Ovary (tissue), 9 donors: Measurements from ENCODE around the gene C2CD2L. TPM values are rescaled to one million over a fixed set of nuclear protein-coding genes. Genes with fewer than 3 reads are reported as not detected.

Experiments
- DNase-seq, 5 donors: peaks; one replicate each; pipeline ENCODE4 v3.0.0-alpha.2; 2019 to 2020
- H3K27ac ChIP-seq, 2 donors: fragments of 200-600 bp; one replicate each; pipeline versions ENCODE4 v1.5.1 to v1.8.0; 2019 to 2022
- H3K27me3 ChIP-seq: fragments of 200-600 bp; one replicate; pipeline ENCODE4 v1.8.0; 2022
- H3K36me3 ChIP-seq: fragments of 200-600 bp; sonication (generic); one replicate; pipeline ENCODE4 v1.5.1; 2019
- H3K4me1 ChIP-seq: one replicate; pipeline ENCODE4 v1.8.1; 2013; ENCODE audit warnings: mild to moderate bottlenecking, moderate library complexity; ENCODE audit not compliant: insufficient read depth
- H3K4me3 ChIP-seq: fragments of 200-600 bp; sonication (generic); one replicate; pipeline ENCODE4 v1.5.1; 2017
- H3K9me3 ChIP-seq, 2 donors: fragments of 200-600 bp in 1 of 2; sonication (generic) in 1 of 2; one replicate each; pipeline versions ENCODE4 v1.5.1 to v1.8.1; 2013 to 2019; ENCODE audit warnings: mild to moderate bottlenecking in 1 of 2, moderate library complexity in 1 of 2
- EP300 ChIP-seq: sonication (generic); formaldehyde crosslinking; IDR thresholded peaks from one replicate; pipeline ENCODE4 v1.6.1; 2017; ENCODE audit warnings: antibody characterized with exemption
- POLR2A ChIP-seq: fragments of 450-650 bp; IDR thresholded peaks from one replicate; pipeline ENCODE4 v1.6.1; 2017; ENCODE audit warnings: antibody characterized with exemption, mild to moderate bottlenecking, moderate library complexity
- WGBS, 3 donors: extraction: QIAGEN DNeasy Blood & Tissue Kit in 1 of 3; methylation state at CpG; one replicate each; pipeline versions ENCODE4 v1.1.5 to v1.1.7; 2013 to 2017; 5-methylcytosine and 5-hydroxymethylcytosine counted together
- intact Hi-C, 4 donors: fragments of 100-400 bp; cut with DNase I; formaldehyde crosslinking; loops; one replicate each; pipeline versions ENCODE4 v1.11.0 to v1.15.1; 2022 to 2023
- polyA plus RNA-seq, 2 donors: library from polyadenylated mRNA; stranded (reverse); fragments of 200-250 nt in 1 of 2; fragments of 350-450 nt in 1 of 2; fragmentation: Illumina TruSeq in 1 of 2; extraction: RNeasy Lipid Tissue Mini Kit (QIAGEN cat#74804) in 1 of 2; gene quantifications; one replicate each; pipeline ENCODE4 v1.2.3, GENCODE V29; 2013 to 2014
- total RNA-seq, 7 donors: library from RNA; depleted of rRNA in 2 of 7; stranded (reverse); fragments of >200 nt in 2 of 7; fragmentation: NEBNext Ultra II Directional in 3 of 7; extraction: Animal tissue kit (Norgen Biotek cat#: 25700) in 3 of 7; gene quantifications; one replicate each; pipeline versions ENCODE4 v1.1.0 to v1.2.4, GENCODE V29; 2016 to 2023
- TF ChIP-seq, protein P1 (sequence below), 3 donors: fragments of 450-650 bp in 2 of 3; fragments of 200-600 bp in 1 of 3; IDR thresholded peaks; one replicate each; pipeline versions ENCODE4 v1.5.1 to v1.8.0; 2016 to 2022; ENCODE audit warnings: antibody characterized with exemption in 3 of 3, mild to moderate bottlenecking in 1 of 3
- donor health status: DM: no; HTN: no; CAD: no; lungs with moderate emphysema.
- donor health status: DM: no; HTN: no; CAD: no.
- donor health status: Bipolar disorder and iron deficiency.
- donor health status: DM: yes; HTN: yes; CAD: no.
- donor health status: DM: no; HTN: no; CAD: no.
- donor health status: DM: yes; HTN: yes; CAD: no.

Gene C2CD2L
- total and polyA plus RNA-seq, 9 donors, result 2.8 to 13.6 (median 6.9) TPM

DNA sequence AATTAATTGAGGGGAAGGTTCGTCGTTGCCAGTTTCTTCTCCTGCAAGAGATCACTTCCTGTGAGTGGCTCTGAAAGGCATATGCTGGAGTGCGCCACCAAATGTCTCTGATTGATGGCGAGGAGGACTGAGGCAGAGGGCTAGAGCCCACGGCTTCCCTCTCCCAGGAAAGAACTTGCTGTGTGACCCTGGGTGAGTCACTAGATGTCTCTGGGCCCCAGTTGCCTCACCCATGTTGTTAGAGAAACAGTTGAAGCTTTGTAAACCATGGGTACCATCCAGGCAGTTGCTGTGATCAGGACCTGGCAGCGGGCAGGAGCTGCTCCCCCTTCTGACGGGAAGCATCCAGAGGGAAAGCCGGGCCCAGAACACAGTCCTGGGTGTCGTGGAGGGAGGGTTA lies 44.9 kb downstream of the C2CD2L start:
- intact Hi-C loops, result no loop called here
- peaks cover 6% of the 10 kb centered on the region for H3K4me1 ChIP-seq
- no peaks in the 10 kb centered on the region for H3K27me3 ChIP-seq
- no peaks in the 10 kb centered on the region for H3K36me3 ChIP-seq
- WGBS, 3 donors, result 77 to 81% (median 77%) methylated on average over 9 of the region's 9 CpGs
- H3K27ac ChIP-seq, result no peak overlapping the region
- DNase-seq, result no peak
- TF ChIP-seq, protein P1, sequence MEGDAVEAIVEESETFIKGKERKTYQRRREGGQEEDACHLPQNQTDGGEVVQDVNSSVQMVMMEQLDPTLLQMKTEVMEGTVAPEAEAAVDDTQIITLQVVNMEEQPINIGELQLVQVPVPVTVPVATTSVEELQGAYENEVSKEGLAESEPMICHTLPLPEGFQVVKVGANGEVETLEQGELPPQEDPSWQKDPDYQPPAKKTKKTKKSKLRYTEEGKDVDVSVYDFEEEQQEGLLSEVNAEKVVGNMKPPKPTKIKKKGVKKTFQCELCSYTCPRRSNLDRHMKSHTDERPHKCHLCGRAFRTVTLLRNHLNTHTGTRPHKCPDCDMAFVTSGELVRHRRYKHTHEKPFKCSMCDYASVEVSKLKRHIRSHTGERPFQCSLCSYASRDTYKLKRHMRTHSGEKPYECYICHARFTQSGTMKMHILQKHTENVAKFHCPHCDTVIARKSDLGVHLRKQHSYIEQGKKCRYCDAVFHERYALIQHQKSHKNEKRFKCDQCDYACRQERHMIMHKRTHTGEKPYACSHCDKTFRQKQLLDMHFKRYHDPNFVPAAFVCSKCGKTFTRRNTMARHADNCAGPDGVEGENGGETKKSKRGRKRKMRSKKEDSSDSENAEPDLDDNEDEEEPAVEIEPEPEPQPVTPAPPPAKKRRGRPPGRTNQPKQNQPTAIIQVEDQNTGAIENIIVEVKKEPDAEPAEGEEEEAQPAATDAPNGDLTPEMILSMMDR (IDR thresholded peaks at IDR 0.05), result no peak
- no peak for TF ChIP-seq POLR2A
- no peak for TF ChIP-seq EP300
- H3K4me3 ChIP-seq, result no peak overlapping the region
- no peaks in the 10 kb centered on the region for H3K9me3 ChIP-seq

DNA sequence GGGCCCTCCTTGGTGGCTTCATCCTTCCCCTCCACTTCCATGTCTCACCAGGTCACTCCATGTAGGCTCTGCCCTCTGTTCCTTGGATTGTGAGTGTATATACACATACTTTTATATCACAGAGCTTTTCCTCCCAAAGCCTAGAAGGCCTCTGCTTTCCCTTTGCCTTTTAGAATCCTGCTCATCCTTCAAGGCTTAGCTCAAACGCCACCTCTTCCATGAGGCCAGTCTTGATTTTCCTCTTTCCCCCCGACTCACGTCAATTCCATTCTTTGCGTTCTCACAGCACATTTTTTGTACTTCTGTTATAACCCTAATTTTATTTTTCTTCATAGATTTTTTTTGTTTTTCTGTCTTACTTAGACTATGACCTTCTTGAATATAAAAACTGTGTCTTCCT lies 45.5 kb downstream of the C2CD2L start:
- intact Hi-C loops, result no loop called here
- 86 to 94% (median 90%) methylated on average over 4 of the region's 4 CpGs for WGBS, 3 donors

DNA sequence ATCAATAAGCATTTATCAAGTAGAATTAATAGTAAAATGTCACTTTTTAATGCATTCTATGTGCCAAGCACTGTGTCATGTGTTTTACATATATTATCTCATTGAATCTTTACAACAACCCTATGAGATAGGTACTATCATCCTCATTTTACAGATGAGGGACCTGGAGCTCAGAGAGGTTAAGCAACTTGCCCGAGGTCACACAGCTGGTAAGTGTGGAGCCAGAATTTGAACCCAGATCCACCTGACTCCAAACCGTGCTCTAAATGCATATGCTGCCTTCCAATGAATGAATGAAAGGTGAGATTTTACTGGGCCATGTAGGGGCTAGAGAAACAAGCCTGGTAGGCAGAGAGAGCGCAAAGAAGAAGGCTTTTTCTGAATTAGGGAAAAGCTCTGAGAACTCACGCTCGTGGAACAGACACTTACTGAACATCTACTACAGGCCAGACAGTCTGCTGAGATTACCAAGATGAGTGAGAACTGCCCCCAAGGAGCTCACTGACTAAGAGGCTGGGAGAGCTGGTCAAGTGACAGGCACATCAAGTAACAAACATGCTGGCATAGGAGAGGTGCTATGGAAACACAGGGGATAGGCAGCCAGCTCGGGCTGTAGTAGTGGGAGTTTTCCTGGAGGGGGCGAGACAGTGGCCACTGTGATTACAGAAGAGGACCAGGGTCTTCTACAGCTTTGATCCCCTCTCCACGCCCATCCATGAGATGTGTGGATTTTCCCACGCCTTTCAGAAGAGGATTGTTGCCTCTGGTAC lies 46.1 kb downstream of the C2CD2L start:
- peaks cover 6% of the 10 kb centered on the region for H3K4me1 ChIP-seq
- no peaks in the 10 kb centered on the region for H3K36me3 ChIP-seq
- H3K27me3 ChIP-seq, result no peaks in the 10 kb centered on the region
- H3K27ac ChIP-seq, result no peak overlapping the region
- WGBS, 3 donors, result 83 to 88% (median 84%) methylated on average over 9 of the region's 9 CpGs
- TF ChIP-seq, protein P1 (IDR thresholded peaks at IDR 0.05), result no peak
- no peak for TF ChIP-seq POLR2A
- TF ChIP-seq EP300, result no peak
- H3K9me3 ChIP-seq, result no peaks in the 10 kb centered on the region
- no peak for DNase-seq
- no peak overlapping the region for H3K4me3 ChIP-seq
- intact Hi-C loops, result no loop called here

More for the DNA sequence above, 45.5 kb downstream of the C2CD2L start:
- Histone ChIP-seq H3K27me3 (no peaks in the 10 kb centered on the region), H3K27ac (no peak overlapping the region), H3K9me3 (no peaks in the 10 kb centered on the region), H3K4me1 (peaks cover 6% of the 10 kb centered on the region), H3K4me3 (no peak overlapping the region), H3K36me3 (no peaks in the 10 kb centered on the region)
- TF ChIP-seq, protein P1 (IDR thresholded peaks at IDR 0.05), result no peak
- TF ChIP-seq POLR2A (no peak), EP300 (no peak)
- no peak for DNase-seq

DNA sequence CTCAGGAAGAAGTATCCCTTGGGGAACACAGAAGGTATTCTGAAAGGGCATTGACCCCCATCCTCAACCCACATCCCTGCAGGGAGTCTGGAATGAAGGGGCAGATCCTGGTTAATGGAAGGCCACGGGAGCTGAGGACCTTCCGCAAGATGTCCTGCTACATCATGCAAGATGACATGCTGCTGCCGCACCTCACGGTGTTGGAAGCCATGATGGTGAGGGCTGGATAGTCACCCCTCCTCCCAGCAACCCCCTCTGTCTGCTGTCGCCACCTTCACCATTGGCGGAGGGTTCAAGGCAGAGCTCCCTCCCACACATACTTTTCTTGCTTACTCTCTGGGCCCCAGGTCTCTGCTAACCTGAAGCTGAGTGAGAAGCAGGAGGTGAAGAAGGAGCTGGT lies 47.0 kb downstream of the C2CD2L start:
- TF ChIP-seq POLR2A (no peak), EP300 (no peak)
- TF ChIP-seq, protein P1 (IDR thresholded peaks at IDR 0.05), result no peak
- 88 to 89% (median 88%) methylated on average over 6 of the region's 6 CpGs for WGBS, 3 donors
- intact Hi-C loops, result no loop called here

More for the DNA sequence above, 47.0 kb downstream of the C2CD2L start:
- DNase-seq, result no peak
- Histone ChIP-seq H3K4me3 (no peak overlapping the region), H3K27ac (no peak overlapping the region), H3K9me3 (no peaks in the 10 kb centered on the region), H3K4me1 (peaks cover 3% of the 10 kb centered on the region), H3K36me3 (no peaks in the 10 kb centered on the region), H3K27me3 (no peaks in the 10 kb centered on the region)
